Measurements from ENCODE around the gene DNMT3A. TPM values are rescaled to one million over a fixed set of nuclear protein-coding genes. Genes with fewer than 3 reads are reported as not detected.

The DNMT3A gene
- total RNA-seq, 1 donor, result 11.7 TPM

GRCh38 chr2:25336383-25336841 lies 5.3 kb downstream of the DNMT3A start:
- DNase-seq (ENCODE audit: low read depth), result no peak
- H3K4me3 ChIP-seq (ENCODE audit: low read depth, low read length), result no peak overlapping the region
- no peak for TF ChIP-seq CTCF (IDR thresholded peaks at IDR 0.05; ENCODE audit: insufficient read depth, low read depth, low read length)

GRCh38 chr2:25335971-25336370 lies 5.8 kb downstream of the DNMT3A start:
- TF ChIP-seq CTCF (IDR thresholded peaks at IDR 0.05; ENCODE audit: insufficient read depth, low read depth, low read length), result no peak
- no peak overlapping the region for H3K4me3 ChIP-seq (ENCODE audit: low read depth, low read length)
- DNase-seq (ENCODE audit: low read depth), result no peak

- TF ChIP-seq CTCF (IDR thresholded peaks at IDR 0.05; ENCODE audit: insufficient read depth, low read depth, low read length), result no peak
- no peak overlapping the region for H3K4me3 ChIP-seq (ENCODE audit: low read depth, low read length)
- DNase-seq (ENCODE audit: low read depth), result no peak
These were observed 6.5 kb downstream of the DNMT3A start for GRCh38 chr2:25335204-25335603.

GRCh38 chr2:25334482-25334881 lies 7.2 kb downstream of the DNMT3A start:
- TF ChIP-seq CTCF (IDR thresholded peaks at IDR 0.05; ENCODE audit: insufficient read depth, low read depth, low read length), result no peak
- no peak overlapping the region for H3K4me3 ChIP-seq (ENCODE audit: low read depth, low read length)
- DNase-seq (ENCODE audit: low read depth), result no peak

GRCh38 chr2:25333981-25334380 lies 7.7 kb downstream of the DNMT3A start:
- no peak for TF ChIP-seq CTCF (IDR thresholded peaks at IDR 0.05; ENCODE audit: insufficient read depth, low read depth, low read length)
- no peak for DNase-seq (ENCODE audit: low read depth)
- H3K4me3 ChIP-seq (ENCODE audit: low read depth, low read length), result no peak overlapping the region

- TF ChIP-seq CTCF (IDR thresholded peaks at IDR 0.05; ENCODE audit: insufficient read depth, low read depth, low read length), result no peak
- H3K4me3 ChIP-seq (ENCODE audit: low read depth, low read length), result no peak overlapping the region
- DNase-seq (ENCODE audit: low read depth), result no peak
These were observed 9.2 kb downstream of the DNMT3A start for GRCh38 chr2:25332571-25332970.

GRCh38 chr2:25331686-25332365 lies 9.9 kb downstream of the DNMT3A start:
- DNase-seq (ENCODE audit: low read depth), result no peak
- no peak for TF ChIP-seq CTCF (IDR thresholded peaks at IDR 0.05; ENCODE audit: insufficient read depth, low read depth, low read length)
- H3K4me3 ChIP-seq (ENCODE audit: low read depth, low read length), result no peak overlapping the region

Measured in fibroblast of villous mesenchyme (primary cell).